ENCODE measurements around the gene AURKAIP1.

- TF ChIP-seq ZBTB33 (IDR thresholded peaks at IDR 0.05), result no peak
- TF ChIP-seq CTCF (IDR thresholded peaks at IDR 0.05; ENCODE audit: low read depth, low read length, missing input control), result no peak
- no peak for TF ChIP-seq EGR1 (IDR thresholded peaks at IDR 0.05; ENCODE audit: low read depth in 2 of 2)
- no peak for TF ChIP-seq GABPA (IDR thresholded peaks at IDR 0.05 in 1 of 2, conservative IDR thresholded peaks at IDR 0.05 in 1 of 2)
- no peak for TF ChIP-seq REST (IDR thresholded peaks at IDR 0.05)
- no peak for TF ChIP-seq YY1 (IDR thresholded peaks at IDR 0.05)
- no peak for TF ChIP-seq MAX (IDR thresholded peaks at IDR 0.05)
- TF ChIP-seq RAD21 (IDR thresholded peaks at IDR 0.05), result no peak
- no peak for TF ChIP-seq TAF1 (conservative IDR thresholded peaks at IDR 0.05)
Measured at GRCh38 chr1:1418464-1419362, 43.7 kb upstream of the AURKAIP1 start.

Data from liver (tissue), 3 donors.